Tibial nerve (tissue), 4 donors: Measurements from ENCODE around the gene PI4K2B. TPM values are rescaled to one million over a fixed set of nuclear protein-coding genes. Genes with fewer than 3 reads are reported as not detected.

Source experiments
- DNase-seq, 2 donors: peaks; one replicate each; pipeline ENCODE4 v3.0.0-alpha.2; 2019; ENCODE audit warnings: low spot score in 2 of 2
- H3K27ac ChIP-seq, 4 donors: fragments of 200-600 bp; sonication (generic) in 3 of 4; one replicate each; pipeline ENCODE4 v1.5.1; 2017 to 2019; ENCODE audit warnings: mild to moderate bottlenecking in 1 of 4
- H3K27me3 ChIP-seq, 2 donors: fragments of 200-600 bp; sonication (generic) in 1 of 2; one replicate each; pipeline versions ENCODE4 v1.5.1 to v1.6.0; 2017 to 2019
- H3K36me3 ChIP-seq, 3 donors: fragments of 200-600 bp; sonication (generic); one replicate each; pipeline ENCODE4 v1.5.1; 2018 to 2019
- H3K4me1 ChIP-seq, 4 donors: fragments of 200-600 bp; sonication (generic) in 3 of 4; one replicate each; pipeline ENCODE4 v1.5.1; 2017 to 2019
- H3K4me3 ChIP-seq, 4 donors: fragments of 200-600 bp; sonication (generic) in 3 of 4; one replicate each; pipeline ENCODE4 v1.5.1; 2017 to 2019; ENCODE audit warnings: mild to moderate bottlenecking in 1 of 4, moderate library complexity in 1 of 4
- H3K9me3 ChIP-seq, 4 donors: fragments of 200-600 bp; sonication (generic) in 3 of 4; one replicate each; pipeline ENCODE4 v1.5.1; 2017 to 2019
- CTCF ChIP-seq, 5 experiments: fragments of 200-600 bp in 3 of 5; fragments of 450-650 bp in 2 of 5; sonication (generic) in 3 of 5; IDR thresholded peaks; one replicate each; pipeline ENCODE4 v1.5.1; 2016 to 2019; ENCODE audit warnings: antibody characterized with exemption in 5 of 5, mild to moderate bottlenecking in 3 of 5, moderate library complexity in 2 of 5
- EP300 ChIP-seq, 2 donors: sonication (generic); formaldehyde crosslinking; IDR thresholded peaks; one replicate each; pipeline ENCODE4 v1.6.1; 2017; ENCODE audit warnings: antibody characterized with exemption in 2 of 2, mild to moderate bottlenecking in 1 of 2
- POLR2A ChIP-seq, 2 donors: fragments of 450-650 bp; IDR thresholded peaks; one replicate each; pipeline ENCODE4 v1.6.1; 2017; ENCODE audit warnings: antibody characterized with exemption in 2 of 2, mild to moderate bottlenecking in 2 of 2, moderate library complexity in 2 of 2
- WGBS, 2 donors: methylation state at CpG; one replicate each; pipeline ENCODE4 v1.1.5; 2018; 5-methylcytosine and 5-hydroxymethylcytosine counted together
- total RNA-seq, 4 donors: library from RNA; depleted of rRNA; stranded (reverse); fragments of >200 nt; gene quantifications; one replicate each; pipeline ENCODE4 v1.1.0, GENCODE V29; 2016

Gene PI4K2B
- total RNA-seq, 4 donors from 2014 or later = 11.1 to 22.8 (median 14.6) TPM

- Histone ChIP-seq H3K27ac (no peak overlapping the region), H3K36me3 (no peaks in the 10 kb centered on the region), H3K9me3 (no peaks in the 10 kb centered on the region), H3K27me3 (no peaks in the 10 kb centered on the region), H3K4me1 (no peaks in the 10 kb centered on the region), H3K4me3 (no peak overlapping the region)
- 58 to 64% methylated on average over 10 of the region's 10 CpGs for WGBS, 2 donors
- no peak for DNase-seq
- TF ChIP-seq CTCF (IDR thresholded peaks at IDR 0.05) (no peak), EP300 (IDR thresholded peaks at IDR 0.05) (no peak), POLR2A (IDR thresholded peaks at IDR 0.05) (no peak)
Observed at GRCh38 chr4:25299476-25300203, 65.8 kb downstream of the PI4K2B start.

DNA sequence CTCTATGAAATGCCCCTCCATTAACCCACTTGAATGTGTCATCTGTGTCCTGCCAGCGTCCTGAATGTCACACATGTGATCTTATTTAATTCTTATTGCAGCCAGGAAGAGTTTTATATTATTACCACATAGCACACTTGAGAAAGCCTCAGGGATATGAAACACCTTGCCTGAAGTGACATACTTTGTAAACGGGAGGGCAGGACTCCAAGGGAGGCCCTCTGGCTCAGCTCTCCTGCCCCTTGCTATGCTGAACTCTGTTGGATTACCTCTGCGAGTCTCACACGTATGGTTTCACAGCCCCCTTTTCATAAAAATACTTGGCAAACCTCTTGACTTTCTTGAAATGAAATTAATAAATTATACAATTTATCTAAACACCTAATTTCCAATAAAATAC lies 67.6 kb downstream of the PI4K2B start:
- Histone ChIP-seq H3K36me3 (no peaks in the 10 kb centered on the region), H3K4me1 (no peaks in the 10 kb centered on the region), H3K27me3 (no peaks in the 10 kb centered on the region), H3K9me3 (no peaks in the 10 kb centered on the region), H3K27ac (no peak overlapping the region), H3K4me3 (no peak overlapping the region)
- TF ChIP-seq EP300 (IDR thresholded peaks at IDR 0.05) = no peak
- TF ChIP-seq CTCF (IDR thresholded peaks at IDR 0.05) = no peak
- no peak for DNase-seq
- whole genome bisulfite sequencing, 2 donors = 77% methylated on average over 4 of the region's 4 CpGs

DNA sequence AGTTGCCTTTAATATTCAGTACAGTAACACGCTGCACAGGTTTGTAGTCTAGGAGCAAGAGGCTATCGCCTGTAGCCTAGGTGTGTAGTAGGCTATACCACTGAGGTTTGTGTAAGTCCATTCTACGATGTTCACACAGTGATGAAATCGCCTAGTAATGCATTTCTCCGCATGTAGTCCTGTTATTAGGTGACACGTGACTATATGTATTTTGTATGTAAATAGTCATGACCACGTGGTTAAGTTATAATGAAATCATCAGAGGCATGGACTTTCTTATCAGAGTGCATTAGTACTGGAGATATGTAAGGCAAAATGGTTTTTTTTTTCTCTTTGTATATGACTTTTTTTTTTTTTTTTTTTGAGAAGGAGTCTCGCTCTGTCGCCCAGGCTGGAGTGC lies 68.8 kb downstream of the PI4K2B start:
- 90% methylated on average over 9 of the region's 9 CpGs for WGBS, 2 donors
- no peak overlapping the region for H3K27ac ChIP-seq
- no peaks in the 10 kb centered on the region for H3K9me3 ChIP-seq
- H3K4me3 ChIP-seq = no peak overlapping the region
- peaks cover 0 to 2% (median 0%) of the 10 kb centered on the region in 4 donors for H3K4me1 ChIP-seq
- no peaks in the 10 kb centered on the region for H3K27me3 ChIP-seq
- TF ChIP-seq POLR2A (IDR thresholded peaks at IDR 0.05) (no peak), CTCF (IDR thresholded peaks at IDR 0.05) (no peak), EP300 (IDR thresholded peaks at IDR 0.05) (no peak)
- no peaks in the 10 kb centered on the region for H3K36me3 ChIP-seq
- no peak for DNase-seq

DNA sequence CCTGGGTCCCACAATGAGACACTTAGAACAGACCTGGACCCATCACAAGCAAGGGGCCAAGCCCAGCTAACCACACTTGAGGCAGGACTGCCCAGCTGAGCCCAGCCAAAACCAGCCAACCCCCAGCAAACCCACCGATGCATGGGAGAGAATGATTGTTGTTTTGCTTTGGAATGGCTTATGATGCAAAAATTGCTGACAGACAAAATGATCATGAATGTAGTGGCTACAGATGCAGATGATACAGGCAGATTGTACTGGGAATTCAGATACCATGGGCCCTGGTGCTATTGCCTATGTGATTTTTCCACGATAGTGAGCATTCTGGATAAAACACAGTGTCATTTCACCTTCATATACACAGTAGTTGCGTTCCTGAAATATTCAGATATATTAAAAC lies 69.7 kb downstream of the PI4K2B start:
- Histone ChIP-seq H3K27me3 (no peaks in the 10 kb centered on the region), H3K27ac (no peak overlapping the region), H3K4me1 (peaks cover 0 to 12% (median 0%) of the 10 kb centered on the region in 4 donors), H3K36me3 (no peaks in the 10 kb centered on the region), H3K9me3 (no peaks in the 10 kb centered on the region), H3K4me3 (no peak overlapping the region)
- no peak for DNase-seq
- TF ChIP-seq CTCF (IDR thresholded peaks at IDR 0.05) (no peak), EP300 (IDR thresholded peaks at IDR 0.05) (no peak), POLR2A (IDR thresholded peaks at IDR 0.05) (no peak)
- 80 to 87% methylated on average over 3 of the region's 3 CpGs for WGBS, 2 donors

DNA sequence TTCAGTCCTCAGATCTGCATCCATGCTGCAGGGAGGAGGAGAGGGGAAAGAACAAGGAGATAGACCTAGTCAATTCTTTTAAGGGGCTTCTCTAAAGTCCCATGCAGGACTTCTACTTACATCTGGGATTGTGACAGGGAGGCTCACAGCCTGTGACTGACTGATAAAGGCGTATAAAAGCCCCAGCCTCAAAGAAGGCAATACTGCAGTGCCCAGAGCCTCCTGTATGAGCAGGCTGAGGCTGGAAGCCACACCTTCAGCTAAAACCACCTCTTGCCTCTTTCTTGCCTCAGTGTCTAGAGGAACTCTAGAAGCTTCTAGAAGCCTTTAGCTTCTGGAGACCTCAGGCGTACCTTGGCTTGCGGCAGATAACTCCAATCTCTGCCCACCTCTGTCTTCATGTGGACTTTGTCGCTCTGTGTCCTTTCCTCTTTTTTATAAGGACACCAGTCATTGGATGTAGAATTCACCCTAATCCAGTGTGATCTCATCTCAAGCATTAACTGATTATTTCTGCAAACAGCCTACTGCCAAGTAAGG lies 72.8 kb downstream of the PI4K2B start:
- no peak for DNase-seq
- no peaks in the 10 kb centered on the region for H3K36me3 ChIP-seq
- TF ChIP-seq POLR2A (IDR thresholded peaks at IDR 0.05) = no peak
- no peak for TF ChIP-seq CTCF (IDR thresholded peaks at IDR 0.05)
- no peaks in the 10 kb centered on the region for H3K9me3 ChIP-seq
- H3K27ac ChIP-seq = no peak overlapping the region
- H3K27me3 ChIP-seq = no peaks in the 10 kb centered on the region
- no peak overlapping the region for H3K4me3 ChIP-seq
- 83 to 95% methylated on average over 4 of the region's 4 CpGs for WGBS, 2 donors
- H3K4me1 ChIP-seq = peaks cover 0 to 12% (median 2%) of the 10 kb centered on the region in 4 donors
